ENCODE measurements around the gene RETREG1.

- TF ChIP-seq CTCF (conservative IDR thresholded peaks at IDR 0.05; ENCODE audit: low read length) (no peak), EZH2phosphoT487 (IDR thresholded peaks at IDR 0.05; ENCODE audit: borderline replicate concordance) (no peak)
These were observed 7.4 kb downstream of the RETREG1 start for GRCh38 chr5:16609412-16609811.
